Middle frontal gyrus (tissue), 1 donor: ENCODE data around the gene ADAM33.

Experiments used
- DNase-seq: peaks from one replicate; pipeline ENCODE4 v3.0.0-alpha.2; 2015; ENCODE audit warnings: low spot score; ENCODE audit errors: extremely low spot score

Gene ADAM33

GRCh38 chr20:3669710-3670367, 12.0 kb downstream of the ADAM33 start:
- DNase-seq: no peak

- no peak for DNase-seq
These were observed 14.3 kb downstream of the ADAM33 start for GRCh38 chr20:3667434-3668037.

GRCh38 chr20:3663858-3664257, 18.0 kb downstream of the ADAM33 start:
- DNase-seq: no peak

DNA sequence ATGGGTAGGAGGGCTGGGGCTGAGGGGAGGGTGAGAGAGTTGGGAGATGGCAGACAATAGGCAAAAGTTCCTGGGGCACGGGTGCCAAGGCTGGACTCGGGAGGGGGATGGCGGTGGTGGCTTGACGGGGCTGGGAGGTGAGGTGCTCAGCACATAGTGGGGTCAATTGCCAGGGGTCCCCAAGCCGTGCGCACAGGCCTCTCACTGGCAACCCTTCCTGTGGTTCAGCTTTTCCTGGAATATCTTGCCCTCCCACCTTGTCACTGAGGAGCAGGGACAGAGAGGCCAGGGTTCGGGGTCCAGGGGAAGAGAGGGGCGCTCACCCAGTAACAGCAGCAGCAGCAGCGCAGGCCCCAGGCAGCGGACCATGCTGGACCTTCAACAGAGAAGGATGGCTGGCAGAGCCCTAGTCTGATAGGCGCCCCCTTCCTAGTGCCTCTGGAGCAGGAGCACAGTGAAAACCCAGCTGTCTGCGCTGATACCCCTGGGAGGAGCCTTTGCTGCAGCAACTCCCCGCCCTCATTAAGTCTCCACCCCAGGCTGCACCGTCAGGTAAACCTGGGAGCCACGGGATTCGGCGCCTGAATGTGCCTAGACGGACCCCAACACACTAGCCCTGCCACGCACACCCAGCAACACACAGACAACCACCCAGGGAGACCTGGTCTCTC, 18.6 kb downstream of the ADAM33 start, which contains the start of gene GFRA4:
TSS of gene GFRA4 (minus strand) at position 369 of the 671 bp plus-strand sequence. CDS start at position 369, 0 bp downstream.
- no peak for DNase-seq

DNA sequence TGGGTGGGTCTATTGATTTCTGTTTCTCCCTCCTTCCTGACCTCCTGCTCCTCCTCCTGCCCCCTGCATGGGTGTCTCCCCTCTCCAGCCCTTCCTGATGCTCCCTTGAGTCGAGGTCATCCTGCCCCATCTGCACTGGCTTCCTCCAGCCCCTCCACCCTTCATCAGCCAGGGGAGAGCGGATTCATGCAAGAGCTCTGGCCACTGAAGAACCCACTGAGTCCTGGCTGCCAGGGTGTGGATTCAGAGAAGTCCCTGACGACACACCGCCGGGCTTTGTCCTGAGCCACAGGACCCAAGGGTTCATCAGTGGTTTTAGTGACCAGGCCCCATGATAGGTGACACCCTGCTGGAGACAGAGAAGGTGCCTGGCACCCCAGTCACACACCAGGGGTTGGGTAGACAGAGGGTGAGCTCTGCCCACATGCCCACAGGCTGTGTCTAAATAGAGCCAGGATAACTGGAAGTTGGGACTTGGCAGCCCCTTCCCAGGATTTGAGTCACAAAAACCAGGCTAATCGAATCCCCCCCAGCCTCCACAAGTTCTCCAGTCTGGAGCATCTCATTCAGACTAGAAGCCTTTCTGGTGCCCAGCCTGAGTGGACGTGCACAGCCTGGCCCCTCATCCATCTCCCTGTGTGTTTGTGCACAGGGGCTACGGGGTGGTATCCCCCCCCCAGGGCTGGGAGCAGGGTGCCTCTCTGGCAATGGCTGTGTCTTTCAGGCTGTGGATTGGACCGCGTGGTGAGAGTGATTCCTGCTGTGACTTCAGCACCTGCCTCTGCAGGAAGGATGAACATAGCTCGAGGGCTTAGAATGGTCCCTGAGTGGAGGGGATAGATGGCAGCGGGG, 19.8 kb downstream of the ADAM33 start:
- DNase-seq: no peak

DNA sequence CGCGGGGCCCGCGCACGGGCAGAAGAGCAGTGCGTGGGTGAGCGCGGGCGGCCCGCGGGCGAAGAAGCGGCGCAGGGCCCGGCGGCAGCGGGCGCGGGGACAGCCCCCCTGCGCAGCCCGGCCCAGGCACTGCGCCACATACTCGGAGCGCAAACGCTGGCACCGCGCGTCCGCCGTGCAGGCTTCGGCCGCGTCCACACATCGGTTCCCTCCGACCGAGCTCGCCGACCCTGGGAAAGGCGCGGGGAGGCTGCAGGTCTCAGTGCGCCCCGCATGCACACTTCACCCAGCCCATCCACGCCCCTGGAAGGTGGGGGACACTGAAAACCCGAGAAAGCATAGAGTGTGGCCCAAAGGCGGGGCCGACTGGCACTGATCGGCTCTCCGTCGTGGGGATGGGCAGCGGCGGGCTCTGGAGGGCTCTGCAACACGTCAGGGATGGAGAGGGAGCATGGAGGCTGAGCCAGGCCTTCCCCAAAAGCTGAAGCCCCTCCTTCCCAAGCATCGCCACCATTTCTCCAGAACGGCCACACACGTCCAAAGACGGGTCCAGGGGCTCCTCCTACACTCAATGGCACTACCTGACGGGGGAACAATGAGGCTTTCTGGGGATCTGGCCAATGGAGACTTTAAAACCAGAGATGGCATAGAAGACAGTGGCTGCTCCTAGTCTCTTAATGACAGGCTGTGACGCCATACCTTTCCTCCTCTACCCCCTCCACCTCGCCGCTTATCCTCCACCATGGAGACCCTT, 20.6 kb downstream of the ADAM33 start:
- no peak for DNase-seq

- no peak for DNase-seq
These were observed 21.3 kb downstream of the ADAM33 start for GRCh38 chr20:3660262-3661059.

- DNase-seq: no peak
These were observed 22.1 kb downstream of the ADAM33 start for GRCh38 chr20:3659492-3660261.

DNA sequence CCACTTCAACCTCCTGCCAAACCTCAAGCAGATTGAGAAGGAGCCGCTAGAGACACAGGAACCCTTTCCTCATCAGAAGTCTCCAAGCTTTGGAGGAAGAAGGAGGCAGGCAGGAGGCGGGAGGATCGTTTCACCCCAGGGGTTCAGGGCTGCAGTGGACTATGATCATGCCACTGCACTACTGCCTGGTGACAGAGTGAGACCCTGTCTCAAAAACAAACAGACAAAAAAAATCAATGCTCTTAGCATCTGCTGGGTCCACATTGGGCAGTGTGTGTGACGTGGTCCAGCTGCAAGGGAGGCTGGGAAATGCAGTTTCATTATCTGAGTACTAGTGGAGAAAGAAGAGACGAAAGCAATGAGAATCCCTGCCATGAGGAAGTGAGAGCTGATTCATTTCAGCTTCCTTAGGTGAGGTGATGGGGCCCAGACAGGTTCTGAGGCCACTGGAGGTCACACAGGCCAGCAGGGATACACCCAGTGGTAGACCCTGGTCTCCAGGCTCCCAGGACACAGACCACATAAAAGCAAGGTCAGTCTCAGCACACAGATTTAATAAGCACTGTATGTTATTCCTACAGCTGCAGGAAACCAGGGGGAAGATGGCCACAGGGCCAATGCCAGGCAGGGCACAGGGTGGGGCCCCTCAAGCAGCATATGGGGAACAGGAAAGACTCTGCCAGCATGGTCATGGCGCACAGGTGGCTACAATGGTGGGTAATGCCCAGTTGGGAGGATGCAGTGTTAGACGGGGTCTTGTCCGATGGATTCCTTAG, 22.9 kb downstream of the ADAM33 start:
- DNase-seq: no peak

GRCh38 chr20:3658019-3658715, 23.6 kb downstream of the ADAM33 start:
- no peak for DNase-seq

- no peak for DNase-seq
These were observed 26.7 kb downstream of the ADAM33 start for GRCh38 chr20:3655131-3655405.

- no peak for DNase-seq
These were observed 27.3 kb downstream of the ADAM33 start for GRCh38 chr20:3654326-3655130.

GRCh38 chr20:3653921-3654320, 27.9 kb downstream of the ADAM33 start:
- no peak for DNase-seq

DNA sequence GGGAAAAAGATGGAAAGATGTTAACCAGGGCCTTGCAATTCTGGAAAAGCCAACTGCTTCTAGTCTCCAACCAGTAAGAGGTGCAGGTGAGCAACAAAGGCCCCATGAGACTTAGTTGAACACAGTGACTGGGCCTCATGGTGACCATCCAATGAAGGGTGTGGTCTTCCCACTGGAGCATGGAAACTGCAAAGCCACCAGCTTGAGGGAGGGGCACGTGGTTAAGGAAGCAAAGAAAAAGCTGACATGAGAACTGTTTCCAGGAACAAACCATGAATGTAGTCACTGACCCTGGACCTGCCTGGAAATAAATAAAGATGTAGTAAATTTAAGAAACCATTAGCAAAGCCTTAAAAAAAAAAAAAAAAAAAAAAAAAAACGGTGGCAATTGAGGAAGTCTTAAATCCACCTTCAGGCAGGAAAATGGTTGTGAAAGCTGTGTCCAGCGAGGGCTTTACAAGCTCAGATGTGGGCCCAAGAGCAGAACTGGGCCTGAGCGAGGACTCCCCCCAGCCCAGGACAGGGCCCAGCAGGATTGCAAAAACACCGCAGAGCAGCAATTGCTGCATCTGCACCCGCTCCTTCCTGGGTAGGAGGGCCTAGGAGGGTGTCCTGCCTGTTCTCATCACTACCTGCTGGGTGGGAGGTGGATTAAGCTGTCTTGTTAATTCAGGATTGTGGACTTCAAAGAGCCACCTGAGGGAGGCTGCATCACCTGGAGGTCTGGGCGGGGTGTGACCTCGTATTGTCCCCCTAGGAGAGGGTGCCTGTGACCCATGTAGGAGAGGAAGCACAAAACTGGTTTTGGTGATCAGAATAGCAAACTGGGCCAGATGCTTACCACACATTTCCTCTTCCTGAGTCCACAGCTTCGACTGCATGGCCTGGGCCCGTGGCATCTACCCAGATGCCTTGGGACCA, 28.9 kb downstream of the ADAM33 start:
- DNase-seq: no peak

DNA sequence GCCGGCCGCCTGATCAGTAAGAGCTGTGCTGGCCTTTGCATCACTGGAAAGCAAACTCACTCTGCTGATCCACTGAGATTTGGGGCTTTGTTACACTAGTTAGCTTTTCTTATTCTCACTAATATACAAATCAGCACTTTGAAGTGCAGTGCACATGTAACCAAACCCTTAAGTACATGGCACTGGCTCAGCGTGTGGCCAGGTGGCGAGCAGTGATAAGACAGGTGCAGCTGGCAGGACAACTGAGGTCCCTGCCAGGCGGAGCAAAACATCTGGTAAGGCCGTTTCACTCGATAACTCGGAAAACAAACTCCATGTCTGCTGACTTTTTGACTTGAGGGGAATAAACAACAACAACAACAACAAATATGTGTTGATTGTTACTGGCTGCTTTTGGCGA, 29.6 kb downstream of the ADAM33 start:
- DNase-seq: no peak

DNA sequence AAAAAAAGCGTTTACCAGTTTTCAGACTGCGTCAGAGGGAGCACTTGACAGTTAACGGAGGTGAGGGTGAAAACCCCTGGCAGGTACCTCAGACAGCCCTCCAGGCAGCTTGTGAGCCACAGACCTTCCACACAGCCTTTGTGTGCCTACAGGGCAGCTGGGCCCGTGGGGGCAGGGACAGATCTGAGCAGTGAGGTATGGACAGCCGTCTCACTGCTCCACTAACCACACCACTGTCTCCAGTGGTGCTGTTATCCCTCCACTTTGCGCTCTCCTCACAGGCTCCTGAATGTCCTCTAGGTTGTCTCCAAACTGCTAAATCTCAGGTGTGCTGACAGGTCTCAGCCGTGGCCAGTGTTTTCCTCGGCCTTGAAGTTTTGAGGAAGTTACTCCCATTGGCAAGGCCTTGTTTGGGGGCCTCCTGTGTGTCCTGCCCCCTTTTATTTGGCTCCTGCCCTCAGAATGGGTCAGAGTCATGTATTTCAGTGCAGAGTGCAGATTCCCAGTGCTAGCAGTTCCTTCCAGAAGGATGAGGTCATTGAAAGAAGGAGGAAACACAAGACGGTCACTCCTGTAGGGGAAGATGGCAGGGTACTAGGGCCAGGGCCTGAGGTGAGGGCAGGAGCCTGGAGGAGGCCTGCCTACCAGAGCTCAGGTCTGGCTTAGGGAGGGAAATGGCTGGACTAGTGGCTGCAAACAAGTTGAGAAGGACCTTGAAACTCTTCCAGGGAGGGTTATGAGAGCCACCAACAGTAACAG, 30.4 kb downstream of the ADAM33 start:
- DNase-seq: no peak
